Ishikawa (cell line): ENCODE data around the gene LAD1.

Experiments
- CREB1 ChIP-seq: IDR thresholded peaks from 2 replicates; pipeline ENCODE4 v1.6.1; 2012; ENCODE audit warnings: low read depth
- EGR1 ChIP-seq: IDR thresholded peaks from 2 replicates; pipeline ENCODE4 v1.6.1; 2012
- EP300 ChIP-seq: IDR thresholded peaks from 2 replicates; pipeline ENCODE4 v1.6.1; 2012; ENCODE audit warnings: borderline replicate concordance
- FOXM1 ChIP-seq: IDR thresholded peaks from 2 replicates; pipeline ENCODE4 v1.6.1; 2012; ENCODE audit warnings: low read depth, borderline replicate concordance
- MAX ChIP-seq: IDR thresholded peaks from 2 replicates; pipeline ENCODE4 v1.6.1; 2012
- RAD21 ChIP-seq: IDR thresholded peaks from 2 replicates; pipeline ENCODE4 v1.6.1; 2012; ENCODE audit warnings: low read depth
- REST ChIP-seq: IDR thresholded peaks from 2 replicates; pipeline ENCODE4 v1.6.1; 2012; ENCODE audit warnings: low read depth, mild to moderate bottlenecking
- TAF1 ChIP-seq: IDR thresholded peaks from 2 replicates; pipeline ENCODE4 v1.6.1; 2012; ENCODE audit warnings: low read depth, mild to moderate bottlenecking
- TCF12 ChIP-seq: IDR thresholded peaks from 2 replicates; pipeline ENCODE4 v1.6.1; 2012; ENCODE audit warnings: low read depth
- TEAD4 ChIP-seq: IDR thresholded peaks from 2 replicates; pipeline ENCODE4 v1.6.1; 2012
- USF1 ChIP-seq: IDR thresholded peaks from 2 replicates; pipeline ENCODE4 v1.6.1; 2012
- YY1 ChIP-seq: IDR thresholded peaks from 2 replicates; pipeline ENCODE4 v1.6.1; 2012; ENCODE audit warnings: low read depth

- TF ChIP-seq USF1 (no peak), RAD21 (no peak), MAX (no peak), TCF12 (no peak), FOXM1 (no peak), EP300 (no peak), TAF1 (no peak), EGR1 (no peak), YY1 (no peak), TEAD4 (no peak), REST (no peak), CREB1 (no peak)
These were observed 12.2 kb upstream of the LAD1 start for GRCh38 chr1:201411292-201411691.
